Measurements from ENCODE around the gene OR52E4.

OR52E4 gene

GRCh38 chr11:5880329-5880728 is at the start of gene OR52E4:
OR52E4 (plus strand) TSS chr11:5880629; CDS start chr11:5884293, 3,664 bp downstream.
- TF ChIP-seq, protein P1, sequence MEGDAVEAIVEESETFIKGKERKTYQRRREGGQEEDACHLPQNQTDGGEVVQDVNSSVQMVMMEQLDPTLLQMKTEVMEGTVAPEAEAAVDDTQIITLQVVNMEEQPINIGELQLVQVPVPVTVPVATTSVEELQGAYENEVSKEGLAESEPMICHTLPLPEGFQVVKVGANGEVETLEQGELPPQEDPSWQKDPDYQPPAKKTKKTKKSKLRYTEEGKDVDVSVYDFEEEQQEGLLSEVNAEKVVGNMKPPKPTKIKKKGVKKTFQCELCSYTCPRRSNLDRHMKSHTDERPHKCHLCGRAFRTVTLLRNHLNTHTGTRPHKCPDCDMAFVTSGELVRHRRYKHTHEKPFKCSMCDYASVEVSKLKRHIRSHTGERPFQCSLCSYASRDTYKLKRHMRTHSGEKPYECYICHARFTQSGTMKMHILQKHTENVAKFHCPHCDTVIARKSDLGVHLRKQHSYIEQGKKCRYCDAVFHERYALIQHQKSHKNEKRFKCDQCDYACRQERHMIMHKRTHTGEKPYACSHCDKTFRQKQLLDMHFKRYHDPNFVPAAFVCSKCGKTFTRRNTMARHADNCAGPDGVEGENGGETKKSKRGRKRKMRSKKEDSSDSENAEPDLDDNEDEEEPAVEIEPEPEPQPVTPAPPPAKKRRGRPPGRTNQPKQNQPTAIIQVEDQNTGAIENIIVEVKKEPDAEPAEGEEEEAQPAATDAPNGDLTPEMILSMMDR (IDR thresholded peaks at IDR 0.05; ENCODE audit: insufficient read depth, low read length, poor library complexity, severe bottlenecking): no peak
- H3K27me3 ChIP-seq (replicated peaks; ENCODE audit: control insufficient read depth, insufficient read depth, low read length): no peaks in the 10 kb centered on the region
- DNase-seq (ENCODE audit: extremely low read depth, insufficient read length): no peak
- no peaks in the 10 kb centered on the region for H3K36me3 ChIP-seq (ENCODE audit: control insufficient read depth, insufficient read depth, low read length)
- H3K4me3 ChIP-seq (replicated peaks; ENCODE audit: low read depth, low read length): no peak within 1 kb of the TSS

- H3K4me3 ChIP-seq (replicated peaks; ENCODE audit: low read depth, low read length): no peak overlapping the region
- no peaks in the 10 kb centered on the region for H3K36me3 ChIP-seq (ENCODE audit: control insufficient read depth, insufficient read depth, low read length)
- TF ChIP-seq, protein P1 (IDR thresholded peaks at IDR 0.05; ENCODE audit: insufficient read depth, low read length, poor library complexity, severe bottlenecking): no peak
- no peaks in the 10 kb centered on the region for H3K27me3 ChIP-seq (replicated peaks; ENCODE audit: control insufficient read depth, insufficient read depth, low read length)
- DNase-seq (ENCODE audit: extremely low read depth, insufficient read length): no peak
These were observed 49.1 kb upstream of the OR52E4 start for GRCh38 chr11:5831196-5831829.

DNA sequence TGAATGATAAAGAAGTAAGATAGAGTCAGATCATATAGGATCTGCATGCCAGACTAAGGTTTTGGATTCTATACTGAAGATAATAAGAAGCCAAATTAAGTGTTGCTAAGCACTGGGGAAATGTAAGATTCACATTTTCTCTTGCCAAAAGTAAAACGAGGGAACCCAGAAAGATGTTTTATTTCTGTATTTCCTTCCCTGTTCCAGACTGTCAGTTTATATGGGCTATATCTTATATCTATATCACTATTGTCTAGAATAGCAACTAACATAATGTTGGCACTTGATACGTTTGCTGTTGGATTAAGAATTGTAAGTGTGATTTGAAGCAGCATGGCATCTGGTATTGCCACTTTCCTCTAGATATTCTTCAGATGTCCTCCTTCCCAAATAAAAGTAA is 47.0 kb upstream of the OR52E4 start:
- H3K4me3 ChIP-seq (replicated peaks; ENCODE audit: low read depth, low read length): no peak overlapping the region
- no peak for DNase-seq (ENCODE audit: extremely low read depth, insufficient read length)
- H3K27me3 ChIP-seq (replicated peaks; ENCODE audit: control insufficient read depth, insufficient read depth, low read length): no peaks in the 10 kb centered on the region
- TF ChIP-seq, protein P1 (IDR thresholded peaks at IDR 0.05; ENCODE audit: insufficient read depth, low read length, poor library complexity, severe bottlenecking): no peak
- H3K36me3 ChIP-seq (ENCODE audit: control insufficient read depth, insufficient read depth, low read length): no peaks in the 10 kb centered on the region

DNA sequence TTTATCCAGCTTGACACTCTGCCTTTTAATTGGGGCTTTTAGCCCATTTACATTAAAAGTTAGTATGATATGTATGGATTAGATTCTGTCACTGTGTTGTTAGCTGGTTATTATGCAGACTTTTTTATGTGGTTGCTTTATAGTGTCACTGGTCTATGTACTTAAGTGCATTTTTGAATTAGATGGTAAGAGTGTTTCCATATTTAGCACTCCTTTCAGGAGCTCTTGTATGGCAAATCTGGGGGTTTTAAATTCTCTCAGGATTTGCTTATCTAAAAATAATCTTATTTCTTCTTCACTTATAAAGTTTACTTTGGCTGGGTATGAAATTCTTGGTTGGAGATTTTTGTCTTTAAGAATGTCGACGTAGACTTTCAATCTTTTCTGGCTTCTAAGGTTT is 42.7 kb upstream of the OR52E4 start:
- Histone ChIP-seq H3K27me3 (replicated peaks; ENCODE audit: control insufficient read depth, insufficient read depth, low read length) (no peaks in the 10 kb centered on the region), H3K4me3 (replicated peaks; ENCODE audit: low read depth, low read length) (no peak overlapping the region), H3K36me3 (ENCODE audit: control insufficient read depth, insufficient read depth, low read length) (no peaks in the 10 kb centered on the region)
- no peak for DNase-seq (ENCODE audit: extremely low read depth, insufficient read length)
- TF ChIP-seq, protein P1 (IDR thresholded peaks at IDR 0.05; ENCODE audit: insufficient read depth, low read length, poor library complexity, severe bottlenecking): no peak

GRCh38 chr11:5841797-5842196 is 38.6 kb upstream of the OR52E4 start, which contains the start of gene OR52E6:
OR52E6 (minus strand) TSS chr11:5841897; CDS start chr11:5841897, 0 bp downstream.
- TF ChIP-seq, protein P1 (IDR thresholded peaks at IDR 0.05; ENCODE audit: insufficient read depth, low read length, poor library complexity, severe bottlenecking): no peak
- Histone ChIP-seq H3K27me3 (replicated peaks; ENCODE audit: control insufficient read depth, insufficient read depth, low read length) (no peaks in the 10 kb centered on the region), H3K36me3 (ENCODE audit: control insufficient read depth, insufficient read depth, low read length) (no peaks in the 10 kb centered on the region), H3K4me3 (replicated peaks; ENCODE audit: low read depth, low read length) (no peak within 1 kb of the TSS)
- DNase-seq (ENCODE audit: extremely low read depth, insufficient read length): no peak

DNA sequence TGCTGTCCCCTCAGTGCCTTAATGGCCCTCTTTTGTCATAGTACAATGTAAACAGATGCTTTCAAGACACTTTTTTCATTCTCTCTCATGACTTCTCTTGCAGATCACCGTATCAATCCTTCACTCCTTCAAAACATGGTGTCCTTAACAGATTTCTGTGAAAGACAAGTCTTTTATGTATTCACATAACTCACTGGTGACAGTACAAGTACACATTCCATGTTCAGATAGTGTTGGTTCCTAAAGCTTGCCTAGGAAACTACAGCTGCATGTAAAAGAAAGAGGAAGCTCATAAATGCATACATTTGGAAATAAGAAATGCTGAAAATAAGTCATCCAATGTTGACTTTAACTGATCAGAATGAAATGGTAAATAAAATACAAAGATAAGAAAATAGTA is 33.7 kb upstream of the OR52E4 start:
- Histone ChIP-seq H3K4me3 (replicated peaks; ENCODE audit: low read depth, low read length) (no peak overlapping the region), H3K36me3 (ENCODE audit: control insufficient read depth, insufficient read depth, low read length) (no peaks in the 10 kb centered on the region), H3K27me3 (replicated peaks; ENCODE audit: control insufficient read depth, insufficient read depth, low read length) (no peaks in the 10 kb centered on the region)
- TF ChIP-seq, protein P1 (IDR thresholded peaks at IDR 0.05; ENCODE audit: insufficient read depth, low read length, poor library complexity, severe bottlenecking): no peak
- DNase-seq (ENCODE audit: extremely low read depth, insufficient read length): no peak
